NB4 (cell line): Measurements from ENCODE around the gene UCK2.

Experiments
- CTCF ChIP-seq: IDR thresholded peaks from one replicate; pipeline ENCODE4 v1.5.1; 2012; ENCODE audit warnings: low read depth, low read length
- MYC ChIP-seq: IDR thresholded peaks from 2 replicates; pipeline ENCODE4 v1.6.1; 2011; ENCODE audit warnings: low read depth, low read length
- POLR2A ChIP-seq: IDR thresholded peaks from 2 replicates; pipeline ENCODE4 v1.6.1; 2011; ENCODE audit warnings: mild to moderate bottlenecking; ENCODE audit not compliant: insufficient read length; ENCODE audit errors: extremely low read depth

GRCh38 chr1:165799387-165799786 lies 28.0 kb upstream of the UCK2 start:
- no peak for TF ChIP-seq CTCF
- TF ChIP-seq POLR2A: no peak
- TF ChIP-seq MYC: no peak
